Liver (tissue), 9 donors: Measurements from ENCODE around the gene GRB7. TPM values are rescaled to one million over a fixed set of nuclear protein-coding genes. Genes with fewer than 3 reads are reported as not detected.

Experiments used
- DNase-seq: peaks from one replicate; pipeline ENCODE4 v3.0.0-alpha.2; 2017; ENCODE audit warnings: low spot score
- H3K27ac ChIP-seq, 2 donors: one replicate each; pipeline ENCODE4 v1.7.0; 2013; ENCODE audit warnings: inconsistent platforms in 2 of 2, low read length in 2 of 2, control low read depth in 1 of 2, low read depth in 1 of 2, mild to moderate bottlenecking in 1 of 2
- H3K27me3 ChIP-seq, 4 donors: one replicate each; pipeline versions ENCODE4 v1.6.1 to v1.7.0; 2013; ENCODE audit warnings: low read length in 3 of 4, inconsistent platforms in 1 of 4, mild to moderate bottlenecking in 1 of 4, moderate library complexity in 1 of 4; ENCODE audit not compliant: control insufficient read depth in 4 of 4, insufficient read depth in 4 of 4
- H3K36me3 ChIP-seq, 4 donors: one replicate each; pipeline versions ENCODE4 v1.6.1 to v1.7.0; 2013; ENCODE audit warnings: low read length in 3 of 4, mild to moderate bottlenecking in 3 of 4, low read depth in 1 of 4, moderate library complexity in 1 of 4; ENCODE audit not compliant: control insufficient read depth in 4 of 4, insufficient read depth in 3 of 4
- H3K4me1 ChIP-seq, 4 donors: one replicate each; pipeline versions ENCODE4 v1.6.1 to v1.7.0; 2013; ENCODE audit warnings: low read length in 3 of 4, mild to moderate bottlenecking in 3 of 4, moderate library complexity in 1 of 4; ENCODE audit not compliant: control insufficient read depth in 4 of 4, insufficient read depth in 4 of 4
- H3K4me3 ChIP-seq, 3 donors: one replicate each; pipeline versions ENCODE4 v1.6.1 to v1.7.0; 2013; ENCODE audit warnings: low read length in 3 of 3, control low read depth in 1 of 3, low read depth in 1 of 3, mild to moderate bottlenecking in 1 of 3
- H3K9ac ChIP-seq, 2 donors: one replicate each; pipeline ENCODE4 v1.7.0; 2013; ENCODE audit warnings: low read length in 2 of 2, mild to moderate bottlenecking in 2 of 2, moderate library complexity in 2 of 2, control low read depth in 1 of 2, low read depth in 1 of 2
- H3K9me3 ChIP-seq, 4 donors: one replicate each; pipeline versions ENCODE4 v1.6.1 to v1.7.0; 2013; ENCODE audit warnings: low read length in 3 of 4; ENCODE audit not compliant: control insufficient read depth in 4 of 4
- EGR1 ChIP-seq, 2 donors: IDR thresholded peaks; 2 replicates each; pipeline ENCODE4 v1.6.1; 2016 to 2018; ENCODE audit warnings: antibody characterized with exemption in 2 of 2, low read depth in 2 of 2
- FOXA1 ChIP-seq: IDR thresholded peaks from 2 replicates; pipeline ENCODE4 v1.6.1; 2016; ENCODE audit warnings: antibody characterized with exemption
- FOXA2 ChIP-seq: IDR thresholded peaks from 2 replicates; pipeline ENCODE4 v1.6.1; 2016; ENCODE audit warnings: antibody characterized with exemption
- GABPA ChIP-seq, 2 donors: IDR thresholded peaks in 1 of 2; conservative IDR thresholded peaks in 1 of 2; 2 replicates each; pipeline ENCODE4 v1.6.1; 2016; ENCODE audit warnings: antibody characterized with exemption in 2 of 2, mild to moderate bottlenecking in 1 of 2, moderate library complexity in 1 of 2
- HNF4A ChIP-seq, 2 donors: conservative IDR thresholded peaks; 2 replicates each; pipeline ENCODE4 v1.6.1; 2016; ENCODE audit warnings: antibody characterized with exemption in 2 of 2, mild to moderate bottlenecking in 2 of 2
- HNF4G ChIP-seq: IDR thresholded peaks from 2 replicates; pipeline ENCODE4 v1.6.1; 2016; ENCODE audit warnings: antibody characterized with exemption
- JUND ChIP-seq, 2 donors: IDR thresholded peaks; 2 replicates each; pipeline ENCODE4 v1.6.1; 2016; ENCODE audit warnings: antibody characterized with exemption in 2 of 2
- NR2F2 ChIP-seq: IDR thresholded peaks from 2 replicates; pipeline ENCODE4 v1.6.1; 2016; ENCODE audit warnings: antibody characterized with exemption
- RAD21 ChIP-seq, 2 donors: IDR thresholded peaks; 2 replicates each; pipeline ENCODE4 v1.6.1; 2016; ENCODE audit warnings: antibody characterized with exemption in 2 of 2, mild to moderate bottlenecking in 2 of 2
- RXRA ChIP-seq, 2 donors: IDR thresholded peaks; 2 replicates each; pipeline ENCODE4 v1.6.1; 2017 to 2018; ENCODE audit warnings: antibody characterized with exemption in 2 of 2, mild to moderate bottlenecking in 1 of 2
- SP1 ChIP-seq: IDR thresholded peaks from 2 replicates; pipeline ENCODE4 v1.6.1; 2018; ENCODE audit warnings: antibody characterized with exemption, mild to moderate bottlenecking
- TAF1 ChIP-seq: conservative IDR thresholded peaks from 2 replicates; pipeline ENCODE4 v1.6.1; 2016; ENCODE audit warnings: antibody characterized with exemption, mild to moderate bottlenecking
- YY1 ChIP-seq: IDR thresholded peaks from 2 replicates; pipeline ENCODE4 v1.6.1; 2016; ENCODE audit warnings: antibody characterized with exemption, mild to moderate bottlenecking
- WGBS: extraction: QIAGEN DNeasy Blood & Tissue Kit; methylation state at CpG from one replicate; pipeline ENCODE4 v1.1.7; 2013; 5-methylcytosine and 5-hydroxymethylcytosine counted together
- polyA plus RNA-seq, 2 donors: library from polyadenylated mRNA; stranded (reverse) in 1 of 2; unstranded in 1 of 2; fragments of 200-250 nt in 1 of 2; fragments of >200 nt in 1 of 2; fragmentation: Nextera tagmentation in 1 of 2; extraction: Ambion mirVana in 1 of 2; gene quantifications; one replicate each; pipeline versions ENCODE4 v1.2.1 to v1.2.3, GENCODE V29; 2013 to 2015
- total RNA-seq, 2 donors: library from RNA; depleted of rRNA; stranded (reverse); fragments of >200 nt; gene quantifications; one replicate each; pipeline ENCODE4 v1.2.3, GENCODE V29; 2014
- TF ChIP-seq, protein P1 (sequence below): IDR thresholded peaks from 2 replicates; pipeline ENCODE4 v1.6.1; 2016; ENCODE audit warnings: antibody characterized with exemption
- TF ChIP-seq, protein P2 (sequence below): IDR thresholded peaks from 2 replicates; pipeline ENCODE4 v1.6.1; 2016; ENCODE audit warnings: antibody characterized with exemption, mild to moderate bottlenecking
- TF ChIP-seq, protein P3 (sequence below): IDR thresholded peaks from 2 replicates; pipeline ENCODE4 v1.6.1; 2016; ENCODE audit warnings: antibody characterized with exemption
- TF ChIP-seq, protein P4 (sequence below): fragments of 150-350 bp; IDR thresholded peaks from 2 replicates; pipeline ENCODE4 v1.5.1; 2017; ENCODE audit warnings: improper control_type of control experiment, low read depth, low read length; ENCODE audit not compliant: missing input control
- TF ChIP-seq, protein P5 (sequence below): IDR thresholded peaks from 2 replicates; pipeline ENCODE4 v1.6.1; 2016; ENCODE audit warnings: antibody characterized with exemption
- donor health status: healthy.
- donor health status: healthy.
- donor health status: healthy.
- donor health status: healthy.
- donor health status: healthy.

Gene GRB7
- total RNA-seq (1 to 10 TPM; 1.9 to 3.0 TPM), polyA plus RNA-seq (1 to 10 TPM; 1.9 to 6.8 TPM)

DNA sequence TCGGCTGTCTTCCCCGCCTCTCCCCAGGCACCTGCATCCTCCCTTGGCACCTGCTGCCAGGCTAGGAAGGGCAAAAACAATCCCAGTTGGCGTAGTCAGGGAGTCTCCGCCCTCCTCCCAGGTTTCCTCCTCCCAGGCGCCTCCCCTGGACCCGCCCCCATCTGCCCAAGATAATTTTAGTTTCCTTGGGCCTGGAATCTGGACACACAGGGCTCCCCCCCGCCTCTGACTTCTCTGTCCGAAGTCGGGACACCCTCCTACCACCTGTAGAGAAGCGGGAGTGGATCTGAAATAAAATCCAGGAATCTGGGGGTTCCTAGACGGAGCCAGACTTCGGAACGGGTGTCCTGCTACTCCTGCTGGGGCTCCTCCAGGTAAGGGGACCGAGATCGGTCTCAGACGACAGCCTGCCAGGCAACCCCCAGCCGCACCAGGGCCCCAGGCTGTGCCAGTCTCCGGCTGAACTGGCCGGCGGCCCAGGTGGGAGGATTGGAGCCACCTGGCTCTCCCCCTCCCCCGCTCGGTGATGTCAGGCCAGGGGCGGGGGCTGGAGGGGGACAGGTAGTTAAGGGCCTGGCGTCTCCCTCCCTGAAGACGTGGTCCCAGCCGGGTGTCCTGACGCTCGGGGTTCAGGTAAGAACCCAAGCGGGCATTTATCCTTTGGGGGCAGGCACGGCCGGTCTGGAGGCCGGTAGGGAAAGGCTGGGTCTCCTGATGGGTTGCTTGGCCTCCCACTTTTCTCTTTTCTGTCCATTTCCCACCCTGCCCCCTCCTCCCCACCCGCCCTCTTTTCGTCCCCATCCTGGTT is at the start of gene GRB7:
GRB7 (plus strand) TSS at position 179 of the 808 bp plus-strand sequence. CDS start 4,364 bp downstream, outside the sequence.
- Histone ChIP-seq H3K27ac (peak within 1 kb of the TSS; percentile 80 to 98), H3K36me3 (peaks cover 0 to 4% (median 1%) of the 10 kb centered on the region in 4 donors), H3K4me3 (peak within 1 kb of the TSS; percentile 21 to 75 (median 64)), H3K27me3 (no peaks in the 10 kb centered on the region), H3K4me1 (peaks cover 0 to 27% (median 17%) of the 10 kb centered on the region in 4 donors), H3K9ac (peak within 1 kb of the TSS; percentile 41 to 62), H3K9me3 (no peaks in the 10 kb centered on the region)
- WGBS: 5% methylated on average over 34 of the region's 34 CpGs
- DNase-seq: peak; percentile 55
- TF ChIP-seq SP1 (peak; percentile 55), GABPA (IDR thresholded peaks at IDR 0.05 in 1 of 2, conservative IDR thresholded peaks at IDR 0.05 in 1 of 2) (no peak), FOXA1 (no peak), JUND (IDR thresholded peaks at IDR 0.05) (no peak), TAF1 (peak; percentile 59), HNF4A (conservative IDR thresholded peaks at IDR 0.05) (peak; percentile 35 to 45), FOXA2 (no peak), HNF4G (peak; percentile 9), RXRA (IDR thresholded peaks at IDR 0.05) (peak; percentile 15 to 36), EGR1 (IDR thresholded peaks at IDR 0.05; ENCODE audit: low read depth in 2 of 2) (no peak), RAD21 (IDR thresholded peaks at IDR 0.05) (no peak), YY1 (peak; percentile 40), NR2F2 (no peak)
- TF ChIP-seq, protein P1, sequence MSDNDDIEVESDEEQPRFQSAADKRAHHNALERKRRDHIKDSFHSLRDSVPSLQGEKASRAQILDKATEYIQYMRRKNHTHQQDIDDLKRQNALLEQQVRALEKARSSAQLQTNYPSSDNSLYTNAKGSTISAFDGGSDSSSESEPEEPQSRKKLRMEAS: no peak
- TF ChIP-seq, protein P2, sequence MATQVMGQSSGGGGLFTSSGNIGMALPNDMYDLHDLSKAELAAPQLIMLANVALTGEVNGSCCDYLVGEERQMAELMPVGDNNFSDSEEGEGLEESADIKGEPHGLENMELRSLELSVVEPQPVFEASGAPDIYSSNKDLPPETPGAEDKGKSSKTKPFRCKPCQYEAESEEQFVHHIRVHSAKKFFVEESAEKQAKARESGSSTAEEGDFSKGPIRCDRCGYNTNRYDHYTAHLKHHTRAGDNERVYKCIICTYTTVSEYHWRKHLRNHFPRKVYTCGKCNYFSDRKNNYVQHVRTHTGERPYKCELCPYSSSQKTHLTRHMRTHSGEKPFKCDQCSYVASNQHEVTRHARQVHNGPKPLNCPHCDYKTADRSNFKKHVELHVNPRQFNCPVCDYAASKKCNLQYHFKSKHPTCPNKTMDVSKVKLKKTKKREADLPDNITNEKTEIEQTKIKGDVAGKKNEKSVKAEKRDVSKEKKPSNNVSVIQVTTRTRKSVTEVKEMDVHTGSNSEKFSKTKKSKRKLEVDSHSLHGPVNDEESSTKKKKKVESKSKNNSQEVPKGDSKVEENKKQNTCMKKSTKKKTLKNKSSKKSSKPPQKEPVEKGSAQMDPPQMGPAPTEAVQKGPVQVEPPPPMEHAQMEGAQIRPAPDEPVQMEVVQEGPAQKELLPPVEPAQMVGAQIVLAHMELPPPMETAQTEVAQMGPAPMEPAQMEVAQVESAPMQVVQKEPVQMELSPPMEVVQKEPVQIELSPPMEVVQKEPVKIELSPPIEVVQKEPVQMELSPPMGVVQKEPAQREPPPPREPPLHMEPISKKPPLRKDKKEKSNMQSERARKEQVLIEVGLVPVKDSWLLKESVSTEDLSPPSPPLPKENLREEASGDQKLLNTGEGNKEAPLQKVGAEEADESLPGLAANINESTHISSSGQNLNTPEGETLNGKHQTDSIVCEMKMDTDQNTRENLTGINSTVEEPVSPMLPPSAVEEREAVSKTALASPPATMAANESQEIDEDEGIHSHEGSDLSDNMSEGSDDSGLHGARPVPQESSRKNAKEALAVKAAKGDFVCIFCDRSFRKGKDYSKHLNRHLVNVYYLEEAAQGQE: peak; percentile 44
- TF ChIP-seq, protein P3, sequence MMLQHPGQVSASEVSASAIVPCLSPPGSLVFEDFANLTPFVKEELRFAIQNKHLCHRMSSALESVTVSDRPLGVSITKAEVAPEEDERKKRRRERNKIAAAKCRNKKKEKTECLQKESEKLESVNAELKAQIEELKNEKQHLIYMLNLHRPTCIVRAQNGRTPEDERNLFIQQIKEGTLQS: no peak
- TF ChIP-seq, protein P4, sequence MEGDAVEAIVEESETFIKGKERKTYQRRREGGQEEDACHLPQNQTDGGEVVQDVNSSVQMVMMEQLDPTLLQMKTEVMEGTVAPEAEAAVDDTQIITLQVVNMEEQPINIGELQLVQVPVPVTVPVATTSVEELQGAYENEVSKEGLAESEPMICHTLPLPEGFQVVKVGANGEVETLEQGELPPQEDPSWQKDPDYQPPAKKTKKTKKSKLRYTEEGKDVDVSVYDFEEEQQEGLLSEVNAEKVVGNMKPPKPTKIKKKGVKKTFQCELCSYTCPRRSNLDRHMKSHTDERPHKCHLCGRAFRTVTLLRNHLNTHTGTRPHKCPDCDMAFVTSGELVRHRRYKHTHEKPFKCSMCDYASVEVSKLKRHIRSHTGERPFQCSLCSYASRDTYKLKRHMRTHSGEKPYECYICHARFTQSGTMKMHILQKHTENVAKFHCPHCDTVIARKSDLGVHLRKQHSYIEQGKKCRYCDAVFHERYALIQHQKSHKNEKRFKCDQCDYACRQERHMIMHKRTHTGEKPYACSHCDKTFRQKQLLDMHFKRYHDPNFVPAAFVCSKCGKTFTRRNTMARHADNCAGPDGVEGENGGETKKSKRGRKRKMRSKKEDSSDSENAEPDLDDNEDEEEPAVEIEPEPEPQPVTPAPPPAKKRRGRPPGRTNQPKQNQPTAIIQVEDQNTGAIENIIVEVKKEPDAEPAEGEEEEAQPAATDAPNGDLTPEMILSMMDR: no peak
- TF ChIP-seq, protein P5, sequence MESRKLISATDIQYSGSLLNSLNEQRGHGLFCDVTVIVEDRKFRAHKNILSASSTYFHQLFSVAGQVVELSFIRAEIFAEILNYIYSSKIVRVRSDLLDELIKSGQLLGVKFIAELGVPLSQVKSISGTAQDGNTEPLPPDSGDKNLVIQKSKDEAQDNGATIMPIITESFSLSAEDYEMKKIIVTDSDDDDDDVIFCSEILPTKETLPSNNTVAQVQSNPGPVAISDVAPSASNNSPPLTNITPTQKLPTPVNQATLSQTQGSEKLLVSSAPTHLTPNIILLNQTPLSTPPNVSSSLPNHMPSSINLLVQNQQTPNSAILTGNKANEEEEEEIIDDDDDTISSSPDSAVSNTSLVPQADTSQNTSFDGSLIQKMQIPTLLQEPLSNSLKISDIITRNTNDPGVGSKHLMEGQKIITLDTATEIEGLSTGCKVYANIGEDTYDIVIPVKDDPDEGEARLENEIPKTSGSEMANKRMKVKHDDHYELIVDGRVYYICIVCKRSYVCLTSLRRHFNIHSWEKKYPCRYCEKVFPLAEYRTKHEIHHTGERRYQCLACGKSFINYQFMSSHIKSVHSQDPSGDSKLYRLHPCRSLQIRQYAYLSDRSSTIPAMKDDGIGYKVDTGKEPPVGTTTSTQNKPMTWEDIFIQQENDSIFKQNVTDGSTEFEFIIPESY: no peak
